HG02759 (cell line): ENCODE measurements around the gene TCTN1.

ENCODE experiments used
- ATAC-seq: cut with Tn5 transposase; IDR thresholded peaks from one replicate; pipeline ENCODE4 v1.9.1; 2021; ENCODE audit warnings: mild to moderate bottlenecking, moderate library complexity; ENCODE audit not compliant: unreplicated experiment

Gene TCTN1

DNA sequence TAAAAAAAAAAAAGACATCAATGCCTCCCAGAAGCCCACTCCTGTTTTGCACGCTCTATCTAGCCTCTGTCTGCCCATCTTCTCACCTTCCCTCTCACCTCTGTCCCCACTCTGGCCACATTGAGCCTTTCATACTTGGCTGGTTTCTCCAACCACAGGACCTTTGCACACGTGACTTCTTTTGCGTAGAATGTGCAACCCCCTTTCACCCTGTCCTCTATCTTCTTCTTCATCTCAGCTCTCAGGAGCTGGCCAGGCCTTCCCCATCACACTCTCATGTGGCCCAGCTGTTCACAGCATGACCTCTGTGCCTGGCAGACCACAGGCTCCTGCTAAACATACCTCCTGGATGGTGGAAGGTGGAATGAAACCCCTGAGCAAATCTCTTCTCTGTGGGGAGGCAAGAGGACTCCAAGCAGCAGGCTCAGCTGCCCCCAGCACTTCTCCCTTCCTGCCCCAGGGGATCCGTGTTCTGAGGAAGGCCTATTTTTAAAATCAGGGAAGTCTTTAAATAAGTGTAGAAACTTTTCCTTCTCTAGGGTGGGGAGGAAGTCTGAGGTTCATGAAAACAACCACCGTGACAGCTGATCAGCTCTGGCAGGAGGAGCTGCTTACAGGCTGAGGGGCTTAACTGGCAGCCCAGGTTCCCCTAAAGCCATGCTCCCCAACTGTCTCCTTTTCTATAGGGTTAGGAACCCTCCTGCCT, 63.4 kb downstream of the TCTN1 start:
- ATAC-seq: peak; percentile 80

DNA sequence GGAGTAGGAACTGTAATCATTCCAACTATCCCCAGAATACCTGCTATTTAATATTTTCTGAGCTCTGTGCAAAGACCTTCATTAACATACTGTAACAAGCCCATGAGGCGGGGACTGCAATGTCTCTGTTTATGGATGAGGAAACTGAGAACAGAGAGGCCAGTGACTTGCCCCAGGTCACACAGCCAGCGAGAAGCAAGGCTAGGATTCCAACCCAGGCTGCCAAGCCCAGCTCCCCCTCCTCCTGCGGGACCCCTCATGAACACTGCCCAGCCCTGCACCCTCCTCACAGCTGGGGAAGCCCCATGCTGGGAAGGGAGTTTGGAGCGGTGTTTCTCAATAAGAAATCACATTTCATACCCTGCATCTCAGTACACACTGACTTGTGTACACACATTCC, 64.1 kb downstream of the TCTN1 start:
- no peak for ATAC-seq

- no peak for ATAC-seq
Measured at GRCh38 chr12:110679201-110679600, 65.3 kb downstream of the TCTN1 start.

- ATAC-seq: no peak
Measured at GRCh38 chr12:110680032-110680431, 66.1 kb downstream of the TCTN1 start.

DNA sequence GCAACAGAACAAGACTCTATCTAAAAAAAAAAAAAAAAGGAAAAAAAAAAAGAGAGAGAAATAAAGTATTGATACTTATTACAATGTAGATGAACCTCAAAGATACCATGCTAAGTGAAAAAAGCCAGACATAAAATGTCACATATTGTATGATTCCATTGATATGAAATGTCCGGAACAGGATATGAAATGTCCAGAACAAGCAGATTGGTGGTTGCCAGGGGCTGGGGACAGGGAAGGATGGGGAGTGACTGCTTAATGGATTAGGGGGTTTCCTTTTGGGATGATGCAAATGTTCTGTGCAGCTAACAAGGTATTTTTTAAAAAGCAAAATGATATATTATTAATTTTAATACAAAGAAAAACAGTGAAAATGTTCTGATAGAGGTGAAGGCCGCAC, 70.0 kb downstream of the TCTN1 start:
- no peak for ATAC-seq

DNA sequence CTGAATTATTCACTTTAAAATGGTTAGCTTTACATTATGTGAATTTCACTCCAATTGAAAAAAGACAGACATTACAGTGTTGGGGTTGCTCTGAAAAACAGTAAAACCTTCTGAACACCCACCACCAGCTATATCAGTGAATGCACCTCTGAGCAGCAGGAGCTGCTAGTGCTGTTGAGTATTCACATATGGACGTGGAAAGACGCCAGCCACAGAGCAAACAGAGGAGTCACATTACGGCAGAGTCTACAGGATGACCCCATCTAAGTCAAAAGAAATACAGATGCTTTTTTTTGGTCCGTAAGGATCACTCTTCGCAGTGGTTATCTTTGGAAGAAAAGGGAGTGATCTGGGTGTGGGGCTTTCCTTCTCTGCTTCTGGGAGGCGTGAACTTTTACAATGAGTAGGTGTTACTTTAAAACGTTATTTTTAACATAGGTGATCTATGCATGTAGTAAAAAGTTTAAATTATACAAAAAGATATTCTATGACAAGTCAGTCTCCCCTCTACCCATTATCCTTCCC, 70.4 kb downstream of the TCTN1 start:
- ATAC-seq: no peak

- no peak for ATAC-seq
Measured at GRCh38 chr12:110686294-110686903, 72.5 kb downstream of the TCTN1 start.

DNA sequence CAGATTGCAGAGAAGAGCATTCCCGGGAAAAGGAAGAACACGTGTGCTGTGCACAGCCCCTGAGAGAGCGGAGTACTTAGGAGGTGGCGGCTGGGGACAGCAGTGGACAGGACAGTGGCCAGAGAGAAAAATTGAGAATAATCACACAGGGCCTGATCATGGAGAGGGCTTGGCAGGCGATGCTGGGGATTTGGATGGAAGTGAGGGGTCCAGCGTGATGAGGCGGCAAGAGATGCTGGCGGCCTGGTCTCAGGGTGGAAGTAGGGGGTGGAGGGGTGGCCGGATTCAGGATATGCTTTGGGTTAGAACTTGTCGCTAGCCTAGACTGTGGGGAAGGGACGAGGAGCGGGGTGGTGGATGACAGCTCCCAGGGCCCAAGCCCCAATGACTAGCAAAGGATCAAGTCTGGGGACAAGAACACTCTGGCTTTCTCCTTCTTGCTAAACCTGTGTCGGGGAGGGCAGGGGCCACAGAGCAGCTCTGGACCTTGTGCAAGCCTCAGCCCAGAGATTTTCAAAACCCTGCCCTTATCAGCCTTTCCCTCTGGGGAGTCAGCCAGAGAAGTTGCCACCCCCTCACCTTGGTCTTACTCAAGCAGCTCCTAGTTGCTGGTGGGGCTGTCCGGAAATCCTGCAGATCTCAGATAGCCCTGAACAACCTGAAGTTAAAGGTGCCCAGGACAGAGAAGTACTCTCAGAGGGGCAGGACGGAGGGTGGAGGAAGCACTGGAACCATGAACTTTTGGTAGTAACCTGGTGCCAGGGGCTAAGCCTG, 73.7 kb downstream of the TCTN1 start:
- no peak for ATAC-seq

DNA sequence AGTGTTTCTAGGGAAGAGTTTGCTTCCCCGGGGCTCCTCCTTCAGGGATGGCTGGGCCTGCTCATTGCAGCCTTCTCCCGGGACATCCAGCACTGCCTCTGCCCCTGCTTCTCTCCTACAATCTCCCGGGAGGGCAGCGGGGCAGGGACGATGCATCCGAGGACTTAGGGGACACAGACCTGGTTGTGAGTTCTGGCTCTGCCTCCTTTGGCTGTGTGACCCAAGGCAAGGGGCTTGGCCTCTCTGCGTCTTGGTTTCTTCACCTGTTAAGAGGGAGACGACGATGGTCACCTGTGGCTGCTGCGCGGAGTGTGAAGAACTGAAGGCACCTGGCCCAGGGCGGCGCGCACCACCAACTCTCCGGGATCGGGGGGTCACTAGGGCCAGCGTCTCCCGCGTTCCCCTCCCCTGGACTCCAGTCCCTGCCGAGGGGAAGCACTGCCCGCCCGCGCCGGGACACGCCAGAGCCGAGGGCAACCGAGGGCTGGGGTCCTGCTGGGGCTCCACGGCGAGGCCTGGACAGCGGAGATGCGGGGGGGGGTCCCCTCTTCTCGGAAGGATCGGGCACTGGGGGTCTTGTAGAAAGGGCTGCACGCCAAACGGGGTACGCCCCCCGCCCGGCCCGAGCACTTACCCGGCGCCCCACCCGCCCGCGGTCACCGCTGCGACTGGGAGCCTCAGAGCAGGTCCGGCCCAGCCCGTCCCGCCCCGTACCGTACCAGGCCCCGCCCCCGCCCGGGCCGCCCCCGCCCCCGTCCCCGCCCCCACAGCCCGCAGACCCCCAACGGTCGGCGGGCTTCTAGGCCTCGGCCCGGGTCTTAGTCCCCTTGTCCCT, 74.7 kb downstream of the TCTN1 start, which contains the start of gene HVCN1:
Gene HVCN1, minus strand, starts transcription at position 670 of the 835 bp plus-strand sequence. CDS start 5,870 bp downstream, outside the sequence.
- ATAC-seq: peak; percentile 23

GRCh38 chr12:110689281-110690126, 75.6 kb downstream of the TCTN1 start:
- peak; percentile 64 for ATAC-seq

DNA sequence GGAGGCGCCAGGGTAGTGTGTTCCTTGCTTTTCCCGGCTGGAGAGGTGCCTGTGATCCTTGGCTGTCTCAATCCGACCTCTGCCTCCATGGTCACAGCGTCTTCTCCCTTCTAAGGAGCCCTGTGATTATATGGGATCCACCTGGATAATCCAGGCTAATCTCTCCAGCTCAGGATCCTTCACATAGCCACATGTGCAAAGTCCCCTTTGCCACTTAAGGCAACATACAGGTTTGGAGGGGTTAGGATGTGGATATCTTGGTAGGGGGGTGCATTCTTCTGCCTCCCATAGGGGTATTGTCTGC, 76.2 kb downstream of the TCTN1 start:
- no peak for ATAC-seq

- no peak for ATAC-seq
Measured at GRCh38 chr12:110693731-110694130, 79.8 kb downstream of the TCTN1 start.

GRCh38 chr12:110694330-110694901, 80.5 kb downstream of the TCTN1 start:
- ATAC-seq: no peak

DNA sequence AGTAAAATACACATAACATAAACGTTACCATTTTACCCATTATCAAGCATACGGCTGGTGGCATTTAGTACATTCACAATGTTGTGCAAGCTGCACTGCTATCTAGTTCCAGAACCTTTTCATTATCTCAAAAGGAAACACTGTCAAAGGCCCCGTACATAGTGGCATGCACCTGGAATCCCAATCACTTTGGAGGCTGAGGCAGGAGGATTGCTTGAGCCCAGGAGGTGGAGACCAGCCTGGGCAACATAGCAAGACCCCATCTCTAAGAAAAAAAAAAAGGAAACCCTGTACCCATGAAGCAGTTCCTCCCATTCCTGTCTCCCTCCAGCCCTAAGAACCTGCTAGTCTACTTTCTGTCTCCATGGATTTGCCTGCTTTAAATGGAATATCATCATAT, 82.4 kb downstream of the TCTN1 start:
- no peak for ATAC-seq

GRCh38 chr12:110697236-110697635, 83.3 kb downstream of the TCTN1 start:
- no peak for ATAC-seq

GRCh38 chr12:110698171-110698902, 84.4 kb downstream of the TCTN1 start:
- peak; percentile 91 for ATAC-seq
